ENCODE data around the gene FSTL3. TPM values are rescaled to one million over a fixed set of nuclear protein-coding genes. Genes with fewer than 3 reads are reported as not detected.

FSTL3 gene
- total and polyA plus RNA-seq, 2 of the 13 experiments (the other 11 are each of a cell fraction or from before 2014, with no cell fraction given) = 13.5 to 15.6 TPM

GRCh38 chr19:662962-663681 is 13.1 kb upstream of the FSTL3 start, which contains the start of gene RNF126 (continued):
- TF ChIP-seq MTERF4 (CRISPR knock-in tag; IDR thresholded peaks at IDR 0.05) (no peak), ADNP (CRISPR knock-in tag; IDR thresholded peaks at IDR 0.05) (no peak), LRRFIP1 (CRISPR knock-in tag; conservative IDR thresholded peaks at IDR 0.05) (no peak), PHB2 (IDR thresholded peaks at IDR 0.05; ENCODE audit: partially characterized antibody) (no peak), NRL (CRISPR knock-in tag; IDR thresholded peaks at IDR 0.05; ENCODE audit: borderline replicate concordance) (no peak), SNAI1 (CRISPR knock-in tag; IDR thresholded peaks at IDR 0.05; ENCODE audit: borderline replicate concordance) (no peak), MATR3 (CRISPR knock-in tag; IDR thresholded peaks at IDR 0.05) (no peak), NFRKB (IDR thresholded peaks at IDR 0.05) (no peak), PAXIP1 (CRISPR knock-in tag; conservative IDR thresholded peaks at IDR 0.05) (peak; percentile 15; the same call in 1 of the 2 replicates), TOPORS (CRISPR knock-in tag; IDR thresholded peaks at IDR 0.05) (no peak; the same call in 1 of the 2 replicates), PBX2 (CRISPR knock-in tag; IDR thresholded peaks at IDR 0.05) (no peak), ZMYM4 (CRISPR knock-in tag; IDR thresholded peaks at IDR 0.05) (no peak; the same call in 1 of the 2 replicates), ZGPAT (CRISPR knock-in tag; IDR thresholded peaks at IDR 0.05) (peak; percentile 55; the same call in 1 of the 2 replicates), IRF1 (CRISPR knock-in tag; IDR thresholded peaks at IDR 0.05; ENCODE audit: low read depth) (no peak), TEAD3 (CRISPR knock-in tag; optimal IDR thresholded peaks at IDR 0.05; ENCODE audit: borderline replicate concordance) (peak; percentile 48), EP300 (IDR thresholded peaks at IDR 0.05; ENCODE audit: low read depth in 2 of 2, low read length in 2 of 2) (no peak; a peak in 1 of 4 replicates), EP300 (CRISPR knock-in tag; IDR thresholded peaks at IDR 0.05; ENCODE audit: borderline replicate concordance) (no peak), ZNF335 (CRISPR knock-in tag; IDR thresholded peaks at IDR 0.05) (peak; percentile 25; the same call in 1 of the 2 replicates)

Measured in HepG2 (cell line).